Liver (tissue), 9 donors: ENCODE data around the gene RALGDS. TPM values are rescaled to one million over a fixed set of nuclear protein-coding genes. Genes with fewer than 3 reads are reported as not detected.

ENCODE experiments used
- DNase-seq: peaks from one replicate; pipeline ENCODE4 v3.0.0-alpha.2; 2017; ENCODE audit warnings: low spot score
- H3K27ac ChIP-seq, 2 donors: one replicate each; pipeline ENCODE4 v1.7.0; 2013; ENCODE audit warnings: inconsistent platforms in 2 of 2, low read length in 2 of 2, control low read depth in 1 of 2, low read depth in 1 of 2, mild to moderate bottlenecking in 1 of 2
- H3K27me3 ChIP-seq, 4 donors: one replicate each; pipeline versions ENCODE4 v1.6.1 to v1.7.0; 2013; ENCODE audit warnings: low read length in 3 of 4, inconsistent platforms in 1 of 4, mild to moderate bottlenecking in 1 of 4, moderate library complexity in 1 of 4; ENCODE audit not compliant: control insufficient read depth in 4 of 4, insufficient read depth in 4 of 4
- H3K36me3 ChIP-seq, 4 donors: one replicate each; pipeline versions ENCODE4 v1.6.1 to v1.7.0; 2013; ENCODE audit warnings: low read length in 3 of 4, mild to moderate bottlenecking in 3 of 4, low read depth in 1 of 4, moderate library complexity in 1 of 4; ENCODE audit not compliant: control insufficient read depth in 4 of 4, insufficient read depth in 3 of 4
- H3K4me1 ChIP-seq, 4 donors: one replicate each; pipeline versions ENCODE4 v1.6.1 to v1.7.0; 2013; ENCODE audit warnings: low read length in 3 of 4, mild to moderate bottlenecking in 3 of 4, moderate library complexity in 1 of 4; ENCODE audit not compliant: control insufficient read depth in 4 of 4, insufficient read depth in 4 of 4
- H3K4me3 ChIP-seq, 3 donors: one replicate each; pipeline versions ENCODE4 v1.6.1 to v1.7.0; 2013; ENCODE audit warnings: low read length in 3 of 3, control low read depth in 1 of 3, low read depth in 1 of 3, mild to moderate bottlenecking in 1 of 3
- H3K9ac ChIP-seq, 2 donors: one replicate each; pipeline ENCODE4 v1.7.0; 2013; ENCODE audit warnings: low read length in 2 of 2, mild to moderate bottlenecking in 2 of 2, moderate library complexity in 2 of 2, control low read depth in 1 of 2, low read depth in 1 of 2
- H3K9me3 ChIP-seq, 4 donors: one replicate each; pipeline versions ENCODE4 v1.6.1 to v1.7.0; 2013; ENCODE audit warnings: low read length in 3 of 4; ENCODE audit not compliant: control insufficient read depth in 4 of 4
- ATF3 ChIP-seq: IDR thresholded peaks from 2 replicates; pipeline ENCODE4 v1.6.1; 2016; ENCODE audit warnings: antibody characterized with exemption
- CTCF ChIP-seq: fragments of 150-350 bp; IDR thresholded peaks from 2 replicates; pipeline ENCODE4 v1.5.1; 2017; ENCODE audit warnings: improper control_type of control experiment, low read depth, low read length; ENCODE audit not compliant: missing input control
- EGR1 ChIP-seq, 2 donors: IDR thresholded peaks; 2 replicates each; pipeline ENCODE4 v1.6.1; 2016 to 2018; ENCODE audit warnings: antibody characterized with exemption in 2 of 2, low read depth in 2 of 2
- FOXA1 ChIP-seq: IDR thresholded peaks from 2 replicates; pipeline ENCODE4 v1.6.1; 2016; ENCODE audit warnings: antibody characterized with exemption
- FOXA2 ChIP-seq: IDR thresholded peaks from 2 replicates; pipeline ENCODE4 v1.6.1; 2016; ENCODE audit warnings: antibody characterized with exemption
- GABPA ChIP-seq, 2 donors: IDR thresholded peaks in 1 of 2; conservative IDR thresholded peaks in 1 of 2; 2 replicates each; pipeline ENCODE4 v1.6.1; 2016; ENCODE audit warnings: antibody characterized with exemption in 2 of 2, mild to moderate bottlenecking in 1 of 2, moderate library complexity in 1 of 2
- HNF4A ChIP-seq, 2 donors: conservative IDR thresholded peaks; 2 replicates each; pipeline ENCODE4 v1.6.1; 2016; ENCODE audit warnings: antibody characterized with exemption in 2 of 2, mild to moderate bottlenecking in 2 of 2
- HNF4G ChIP-seq: IDR thresholded peaks from 2 replicates; pipeline ENCODE4 v1.6.1; 2016; ENCODE audit warnings: antibody characterized with exemption
- JUND ChIP-seq, 2 donors: IDR thresholded peaks; 2 replicates each; pipeline ENCODE4 v1.6.1; 2016; ENCODE audit warnings: antibody characterized with exemption in 2 of 2
- MAX ChIP-seq: IDR thresholded peaks from 2 replicates; pipeline ENCODE4 v1.6.1; 2016; ENCODE audit warnings: antibody characterized with exemption
- NR2F2 ChIP-seq: IDR thresholded peaks from 2 replicates; pipeline ENCODE4 v1.6.1; 2016; ENCODE audit warnings: antibody characterized with exemption
- RAD21 ChIP-seq, 2 donors: IDR thresholded peaks; 2 replicates each; pipeline ENCODE4 v1.6.1; 2016; ENCODE audit warnings: antibody characterized with exemption in 2 of 2, mild to moderate bottlenecking in 2 of 2
- REST ChIP-seq: IDR thresholded peaks from 2 replicates; pipeline ENCODE4 v1.6.1; 2016; ENCODE audit warnings: antibody characterized with exemption, mild to moderate bottlenecking
- RXRA ChIP-seq, 2 donors: IDR thresholded peaks; 2 replicates each; pipeline ENCODE4 v1.6.1; 2017 to 2018; ENCODE audit warnings: antibody characterized with exemption in 2 of 2, mild to moderate bottlenecking in 1 of 2
- SP1 ChIP-seq: IDR thresholded peaks from 2 replicates; pipeline ENCODE4 v1.6.1; 2018; ENCODE audit warnings: antibody characterized with exemption, mild to moderate bottlenecking
- TAF1 ChIP-seq: conservative IDR thresholded peaks from 2 replicates; pipeline ENCODE4 v1.6.1; 2016; ENCODE audit warnings: antibody characterized with exemption, mild to moderate bottlenecking
- YY1 ChIP-seq: IDR thresholded peaks from 2 replicates; pipeline ENCODE4 v1.6.1; 2016; ENCODE audit warnings: antibody characterized with exemption, mild to moderate bottlenecking
- WGBS: extraction: QIAGEN DNeasy Blood & Tissue Kit; methylation state at CpG from one replicate; pipeline ENCODE4 v1.1.7; 2013; 5-methylcytosine and 5-hydroxymethylcytosine counted together
- polyA plus RNA-seq, 2 donors: library from polyadenylated mRNA; stranded (reverse) in 1 of 2; unstranded in 1 of 2; fragments of 200-250 nt in 1 of 2; fragments of >200 nt in 1 of 2; fragmentation: Nextera tagmentation in 1 of 2; extraction: Ambion mirVana in 1 of 2; gene quantifications; one replicate each; pipeline versions ENCODE4 v1.2.1 to v1.2.3, GENCODE V29; 2013 to 2015
- total RNA-seq, 2 donors: library from RNA; depleted of rRNA; stranded (reverse); fragments of >200 nt; gene quantifications; one replicate each; pipeline ENCODE4 v1.2.3, GENCODE V29; 2014
- TF ChIP-seq, protein P1 (sequence below): IDR thresholded peaks from 2 replicates; pipeline ENCODE4 v1.6.1; 2016; ENCODE audit warnings: antibody characterized with exemption
- donor health status: healthy.
- donor health status: healthy.
- donor health status: healthy.
- donor health status: healthy.
- donor health status: healthy.

The RALGDS gene
- total and polyA plus RNA-seq, 4 donors: 1.3 to 19.0 (median 7.3) TPM

DNA sequence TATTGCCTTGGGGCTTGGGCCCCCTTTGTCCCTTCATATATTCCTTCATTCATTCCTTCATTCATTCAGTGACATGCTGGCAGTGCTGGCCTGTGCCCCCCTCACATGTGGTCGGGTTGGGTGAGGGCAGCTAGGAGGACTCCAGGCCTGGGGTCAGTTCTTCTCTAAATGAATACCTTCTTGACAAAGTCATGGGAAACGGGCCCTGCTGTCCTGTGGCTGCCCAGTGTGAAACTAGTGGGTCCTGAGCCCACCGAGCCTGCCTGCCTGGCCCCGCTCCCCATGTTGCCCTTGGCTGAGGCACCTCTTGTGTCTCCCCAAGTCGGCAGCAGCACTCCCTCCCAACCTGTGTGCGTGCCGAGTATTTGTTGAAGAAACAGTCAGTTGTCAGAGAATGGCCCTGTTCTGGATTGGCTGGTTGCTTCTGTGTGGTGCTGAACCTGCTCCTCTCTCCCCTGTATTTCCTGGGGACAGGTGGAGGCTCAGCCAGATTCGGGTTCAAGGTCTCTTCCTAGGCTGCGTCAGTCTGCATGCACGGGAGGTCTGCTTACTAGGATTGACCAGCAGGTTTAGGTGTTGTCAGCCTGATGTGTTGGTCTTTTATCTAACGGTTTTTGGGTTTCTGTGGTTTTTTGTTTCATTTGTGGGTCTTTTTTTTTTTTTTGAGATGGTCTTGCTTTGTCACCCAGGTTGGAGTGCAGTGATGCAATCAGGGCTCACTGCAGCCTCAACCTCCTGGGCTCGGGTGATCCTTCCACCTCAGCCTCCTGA is 62.3 kb downstream of the RALGDS start:
- H3K36me3 ChIP-seq: peaks cover 5 to 42% (median 22%) of the 10 kb centered on the region in 4 donors
- TF ChIP-seq, protein P1, sequence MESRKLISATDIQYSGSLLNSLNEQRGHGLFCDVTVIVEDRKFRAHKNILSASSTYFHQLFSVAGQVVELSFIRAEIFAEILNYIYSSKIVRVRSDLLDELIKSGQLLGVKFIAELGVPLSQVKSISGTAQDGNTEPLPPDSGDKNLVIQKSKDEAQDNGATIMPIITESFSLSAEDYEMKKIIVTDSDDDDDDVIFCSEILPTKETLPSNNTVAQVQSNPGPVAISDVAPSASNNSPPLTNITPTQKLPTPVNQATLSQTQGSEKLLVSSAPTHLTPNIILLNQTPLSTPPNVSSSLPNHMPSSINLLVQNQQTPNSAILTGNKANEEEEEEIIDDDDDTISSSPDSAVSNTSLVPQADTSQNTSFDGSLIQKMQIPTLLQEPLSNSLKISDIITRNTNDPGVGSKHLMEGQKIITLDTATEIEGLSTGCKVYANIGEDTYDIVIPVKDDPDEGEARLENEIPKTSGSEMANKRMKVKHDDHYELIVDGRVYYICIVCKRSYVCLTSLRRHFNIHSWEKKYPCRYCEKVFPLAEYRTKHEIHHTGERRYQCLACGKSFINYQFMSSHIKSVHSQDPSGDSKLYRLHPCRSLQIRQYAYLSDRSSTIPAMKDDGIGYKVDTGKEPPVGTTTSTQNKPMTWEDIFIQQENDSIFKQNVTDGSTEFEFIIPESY: no peak
- TF ChIP-seq CTCF (no peak), RXRA (IDR thresholded peaks at IDR 0.05) (no peak), NR2F2 (no peak), HNF4A (conservative IDR thresholded peaks at IDR 0.05) (no peak), FOXA1 (no peak), ATF3 (no peak), GABPA (IDR thresholded peaks at IDR 0.05 in 1 of 2, conservative IDR thresholded peaks at IDR 0.05 in 1 of 2) (no peak), MAX (no peak), HNF4G (no peak), YY1 (no peak), EGR1 (IDR thresholded peaks at IDR 0.05; ENCODE audit: low read depth in 2 of 2) (no peak), SP1 (no peak), RAD21 (IDR thresholded peaks at IDR 0.05) (no peak), TAF1 (no peak), JUND (IDR thresholded peaks at IDR 0.05) (no peak), FOXA2 (no peak), REST (no peak)
- H3K27ac ChIP-seq: no peak overlapping the region

More for the DNA sequence above, 62.3 kb downstream of the RALGDS start:
- Histone ChIP-seq H3K9ac (no peak overlapping the region), H3K9me3 (no peaks in the 10 kb centered on the region), H3K4me1 (no peaks in the 10 kb centered on the region), H3K27me3 (no peaks in the 10 kb centered on the region), H3K4me3 (no peak overlapping the region)
- no peak for DNase-seq
- 84% methylated on average over 12 of the region's 12 CpGs for WGBS
